Lung microvascular endothelial cell (primary cell): Measurements from ENCODE around the gene GANC. TPM values are rescaled to one million over a fixed set of nuclear protein-coding genes. Genes with fewer than 3 reads are reported as not detected.
A peak's percentile ranks its signal among the peaks of the same experiment; 100 is the strongest.

ENCODE experiments used
- DNase-seq, 2 donors: peaks; one replicate each; pipeline versions ENCODE4 v3.0.0 to v3.0.0-alpha.2; 2010; ENCODE audit warnings: low read depth in 2 of 2
- total RNA-seq: library from RNA; depleted of rRNA; stranded (reverse); fragments of >200 nt; gene quantifications from 2 replicates; pipeline ENCODE4 v1.2.1, GENCODE V29; 2014

Gene GANC
- total RNA-seq, 1 donor from 2014 or later: 7.3 TPM

DNA sequence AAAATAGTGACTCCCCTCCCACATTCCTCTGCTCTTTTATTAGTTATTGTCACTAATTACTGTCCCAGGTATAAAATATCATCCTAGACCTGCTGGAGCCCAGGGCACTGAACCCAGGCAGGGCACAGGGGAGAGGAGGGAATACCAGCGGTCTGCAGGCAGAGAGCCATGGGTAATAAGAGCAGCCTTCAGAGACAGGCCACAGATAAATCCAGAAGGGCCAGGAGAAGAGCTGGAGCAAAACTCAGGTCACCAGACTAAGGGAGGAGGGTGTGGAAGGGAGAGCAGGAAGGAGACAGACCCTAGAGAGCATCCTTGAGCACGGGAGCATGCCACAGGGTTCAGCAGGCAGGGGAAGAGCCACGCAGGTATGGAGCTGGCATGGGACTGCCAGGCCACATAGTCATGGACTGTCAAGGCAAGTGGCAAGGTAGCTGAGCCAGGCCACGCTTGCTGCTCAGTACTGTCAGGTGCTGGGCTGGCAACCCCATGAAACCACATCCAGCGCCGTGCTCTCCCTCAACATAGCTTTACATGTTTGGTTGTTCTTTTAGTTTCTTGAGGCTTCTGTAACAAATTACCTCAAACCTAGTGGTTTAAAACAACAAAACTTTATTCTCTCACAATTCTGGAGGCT lies 70.7 kb downstream of the GANC start:
- DNase-seq: no peak

DNA sequence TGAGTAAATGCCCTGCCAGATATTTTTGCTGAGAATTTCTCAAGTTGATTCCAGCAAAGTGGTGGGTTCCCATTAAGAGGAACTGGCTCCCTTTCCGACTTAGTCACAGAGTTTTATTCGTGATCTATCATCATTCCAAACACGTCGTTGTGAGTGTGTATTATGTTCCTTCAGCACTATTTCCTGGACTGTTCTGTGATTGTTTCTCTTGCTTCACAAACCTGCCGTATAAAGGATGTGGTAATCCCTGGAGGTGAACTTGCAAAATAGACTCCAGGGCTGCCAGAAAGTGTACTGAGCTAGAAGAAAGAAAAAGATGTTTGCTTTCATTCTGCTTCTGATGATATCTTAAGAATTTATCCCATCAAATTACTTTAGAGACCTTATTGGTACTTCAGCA lies 71.8 kb downstream of the GANC start:
- peak; percentile 47 to 76 for DNase-seq

DNA sequence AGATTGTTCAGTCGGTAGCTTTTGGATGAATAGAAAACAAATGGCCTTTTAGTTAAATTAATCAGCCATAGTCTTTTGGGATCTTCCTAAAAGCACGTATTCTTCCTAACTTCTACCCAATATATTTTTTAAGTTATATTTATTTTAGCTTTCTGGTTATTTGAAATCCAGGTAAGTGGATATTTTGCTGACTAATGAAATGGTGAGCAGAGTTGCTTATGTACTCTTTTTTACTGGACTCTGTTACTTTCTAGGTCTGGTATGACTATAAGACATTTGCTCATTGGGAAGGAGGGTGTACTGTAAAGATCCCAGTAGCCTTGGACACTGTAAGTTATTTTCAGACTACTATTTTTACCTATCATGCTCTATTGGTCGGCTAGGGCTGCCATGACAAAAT lies 72.5 kb downstream of the GANC start:
- DNase-seq: no peak

DNA sequence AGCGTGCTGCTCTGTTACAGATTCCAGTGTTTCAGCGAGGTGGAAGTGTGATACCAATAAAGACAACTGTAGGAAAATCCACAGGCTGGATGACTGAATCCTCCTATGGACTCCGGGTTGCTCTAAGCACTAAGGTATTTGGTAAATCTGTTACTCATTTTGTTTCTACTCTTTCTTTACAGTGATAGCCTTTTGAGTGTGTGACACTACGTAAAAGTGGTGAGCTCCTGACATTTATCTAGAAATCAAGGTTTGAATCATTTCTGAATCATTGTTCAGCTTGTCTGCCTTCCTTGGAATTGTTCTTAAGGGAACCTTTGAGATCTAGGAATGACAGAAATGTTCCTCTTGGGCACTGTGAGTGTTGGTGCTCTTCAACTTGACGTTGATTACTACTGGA lies 75.1 kb downstream of the GANC start:
- peak in 1 of 2 donors; percentile 28 for DNase-seq

DNA sequence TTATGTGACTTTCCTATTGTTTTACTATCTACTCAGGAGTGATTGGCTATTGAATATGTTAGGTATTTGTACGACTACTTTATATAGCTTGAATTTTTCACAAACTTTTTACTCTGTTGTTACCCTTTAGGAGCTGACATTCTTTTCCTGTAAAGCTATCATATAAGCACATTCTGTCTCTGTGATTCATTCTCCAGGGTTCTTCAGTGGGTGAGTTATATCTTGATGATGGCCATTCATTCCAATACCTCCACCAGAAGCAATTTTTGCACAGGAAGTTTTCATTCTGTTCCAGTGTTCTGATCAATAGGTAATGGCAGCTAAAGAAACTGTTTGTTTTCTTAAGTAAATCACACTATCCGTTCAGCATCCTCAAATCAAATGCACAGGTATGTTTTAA lies 76.2 kb downstream of the GANC start:
- no peak for DNase-seq

DNA sequence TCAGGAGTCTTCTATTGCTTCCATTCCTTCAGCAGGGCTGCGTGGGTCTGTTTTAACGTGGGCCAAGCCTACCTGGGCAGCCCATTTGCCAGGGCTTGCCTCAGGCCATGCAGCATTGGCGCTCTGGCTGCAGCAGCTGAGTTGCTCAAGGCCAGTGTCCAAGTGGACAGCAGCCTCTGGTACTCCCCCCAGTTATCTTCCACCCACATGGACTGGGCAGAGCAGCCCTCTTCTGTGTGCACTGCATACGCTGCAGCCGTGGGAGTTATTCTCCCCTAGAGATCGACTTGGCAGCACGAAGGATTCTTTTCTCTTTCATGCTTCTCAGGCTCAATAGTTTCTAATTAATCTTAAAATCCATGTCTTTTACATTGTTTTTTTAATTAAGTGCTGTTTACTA lies 79.4 kb downstream of the GANC start:
- no peak for DNase-seq

DNA sequence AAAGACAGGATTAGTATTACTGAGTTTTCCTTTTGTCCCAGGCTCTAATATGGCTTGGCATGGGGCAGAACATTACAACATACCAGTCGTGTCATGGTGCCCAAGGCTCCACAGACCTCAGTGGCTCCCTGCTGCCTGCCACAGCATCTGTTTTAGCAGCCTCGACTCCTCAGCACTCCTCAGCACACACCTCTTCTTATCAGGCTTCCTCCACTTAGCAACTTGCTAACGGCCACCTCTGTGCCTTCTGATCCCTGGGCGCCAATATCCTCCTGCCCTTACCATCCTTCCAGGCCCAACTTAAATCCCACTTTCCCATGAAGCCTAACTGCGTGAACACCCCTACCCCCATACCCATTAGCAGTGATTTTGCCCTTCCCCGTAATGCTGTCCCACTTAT lies 80.1 kb downstream of the GANC start:
- no peak for DNase-seq

DNA sequence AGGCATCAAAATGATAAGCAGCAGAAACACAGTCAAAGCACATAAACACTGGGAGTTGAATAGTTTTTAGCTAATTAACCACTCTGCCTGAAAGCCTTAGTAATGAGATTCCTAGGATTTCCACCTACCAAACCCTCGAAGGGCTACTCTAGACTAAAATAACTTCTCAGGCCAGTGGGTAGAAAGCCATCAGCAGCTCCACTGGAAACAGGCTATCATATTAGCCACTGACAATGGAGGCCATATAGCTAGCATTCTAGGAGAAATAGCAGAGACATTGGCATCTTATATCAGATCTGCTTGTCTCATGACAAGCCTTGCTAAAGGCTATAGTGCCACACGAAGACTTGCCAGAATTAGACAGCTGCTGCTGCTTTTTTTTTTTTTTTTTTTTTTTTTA lies 81.8 kb downstream of the GANC start:
- DNase-seq: no peak

DNA sequence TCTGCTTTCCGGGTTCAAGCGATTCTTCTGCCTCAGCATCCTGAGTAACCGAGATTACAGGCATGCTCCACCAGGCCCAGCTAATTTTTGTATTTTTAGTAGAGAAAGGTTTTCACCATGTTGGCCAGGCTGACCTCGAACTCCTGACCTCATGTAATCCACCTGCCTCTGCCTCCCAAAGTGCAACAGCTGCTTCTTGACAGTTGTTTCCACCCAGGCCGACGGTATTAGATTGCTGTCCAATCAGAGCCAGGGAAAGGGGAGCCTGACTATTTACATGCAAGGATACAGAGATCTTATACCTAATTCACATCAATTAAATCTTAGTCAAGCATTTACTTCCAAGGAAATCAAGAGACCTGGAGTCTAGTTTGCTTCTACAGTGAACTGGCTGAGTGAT lies 82.3 kb downstream of the GANC start:
- DNase-seq: no peak

DNA sequence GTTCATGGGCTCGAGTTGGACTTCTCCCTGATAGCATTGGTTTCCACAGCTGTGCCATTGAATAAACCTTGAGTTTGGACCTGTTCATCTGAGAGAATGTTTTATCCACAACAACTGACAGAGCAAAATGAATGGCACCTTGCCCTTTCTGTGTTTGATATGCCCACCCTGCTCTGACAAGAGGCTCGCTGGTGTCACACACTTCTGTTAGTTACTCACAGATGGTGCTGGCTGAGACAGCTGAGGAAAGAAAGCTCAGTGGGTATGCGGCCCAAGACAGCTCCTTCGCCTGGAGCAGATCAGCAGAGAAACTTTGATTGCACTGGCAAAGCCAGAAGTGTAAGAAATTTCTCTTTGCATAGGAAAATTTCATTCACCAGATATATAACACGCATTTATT lies 83.8 kb downstream of the GANC start:
- no peak for DNase-seq

DNA sequence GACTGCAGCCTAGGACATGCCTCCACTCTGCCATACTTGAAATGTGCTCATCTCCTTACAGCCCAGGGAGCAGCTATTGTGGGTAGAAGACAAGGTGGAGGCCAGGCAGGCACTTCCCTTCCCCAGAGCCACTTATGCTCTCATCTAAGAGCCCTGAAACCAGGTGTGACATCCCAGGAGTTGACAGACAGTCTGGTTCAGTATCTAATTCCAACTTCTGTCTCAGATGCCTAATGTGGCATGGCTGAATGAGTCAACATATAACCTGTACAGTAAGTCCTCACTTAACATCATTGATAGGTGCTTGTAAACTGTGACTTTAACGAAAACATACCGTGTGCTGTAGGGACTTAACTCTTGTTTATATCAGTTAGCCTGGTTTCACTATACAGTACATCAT lies 85.1 kb downstream of the GANC start:
- DNase-seq: no peak

DNA sequence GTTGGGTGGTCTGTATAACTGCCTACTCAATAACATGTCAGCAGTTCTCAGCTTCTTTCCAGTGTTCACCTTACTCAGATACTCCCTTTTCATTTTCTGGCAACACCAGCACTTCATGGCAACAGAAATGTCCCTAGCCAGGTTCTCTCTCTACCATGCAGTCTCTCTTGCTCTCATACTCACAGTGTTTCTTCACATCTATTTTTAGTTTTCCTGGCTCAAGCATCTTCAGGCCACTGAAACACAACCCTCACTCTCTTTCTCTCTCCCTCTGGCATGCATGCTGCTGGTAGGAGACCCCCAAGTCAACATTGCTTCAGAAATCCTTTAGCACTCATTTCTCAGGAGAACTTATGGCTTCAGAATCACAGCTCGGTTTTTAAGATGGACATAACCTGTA lies 86.2 kb downstream of the GANC start, which contains the start of gene CAPN3:
Gene CAPN3 (plus strand): TSS at position 253 of the 400 bp plus-strand sequence. CDS start 305 bp downstream, outside the sequence.
- no peak for DNase-seq

DNA sequence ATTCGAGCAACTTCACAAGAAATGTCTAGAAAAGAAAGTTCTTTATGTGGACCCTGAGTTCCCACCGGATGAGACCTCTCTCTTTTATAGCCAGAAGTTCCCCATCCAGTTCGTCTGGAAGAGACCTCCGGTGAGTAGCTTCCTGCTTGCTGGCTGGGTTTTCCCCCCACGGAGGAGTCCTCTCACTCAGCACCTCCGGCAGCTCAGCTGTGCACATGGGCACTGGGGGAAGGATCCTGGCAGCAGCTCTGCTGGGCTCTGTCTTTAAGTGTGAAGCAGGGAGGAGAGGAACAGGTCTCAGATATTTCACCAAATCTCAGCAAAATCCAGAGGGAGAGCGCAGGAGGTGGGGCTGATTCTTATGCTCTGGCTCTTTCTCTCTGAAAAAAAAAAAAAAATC lies 87.0 kb downstream of the GANC start:
- no peak for DNase-seq

DNA sequence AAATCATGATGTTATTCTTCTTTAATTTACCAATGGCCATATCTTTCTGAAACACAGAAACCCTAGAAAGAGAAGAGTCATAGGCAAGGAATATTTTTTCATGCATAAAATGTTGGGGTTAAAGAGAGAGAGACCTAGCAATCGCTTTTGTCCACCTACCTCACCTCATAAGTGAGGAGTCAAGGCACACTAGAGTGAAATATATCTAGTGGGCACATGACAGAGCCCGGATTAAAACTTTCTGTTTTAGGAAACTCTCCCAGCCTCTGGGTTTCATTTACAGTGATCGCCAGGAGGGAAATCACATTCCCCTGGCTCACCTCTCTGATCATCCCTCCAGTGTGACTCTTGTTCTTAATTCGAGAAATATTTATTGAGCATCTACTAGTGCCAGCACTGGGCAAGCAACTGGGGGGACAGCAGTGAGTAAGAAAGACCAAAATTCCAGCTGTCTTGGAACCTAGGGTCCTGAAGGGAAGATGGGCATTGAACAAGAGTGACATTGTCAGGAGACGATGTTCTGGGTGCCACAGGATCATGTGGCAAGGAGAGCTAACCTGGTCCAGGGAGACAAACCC lies 87.6 kb downstream of the GANC start:
- no peak for DNase-seq

DNA sequence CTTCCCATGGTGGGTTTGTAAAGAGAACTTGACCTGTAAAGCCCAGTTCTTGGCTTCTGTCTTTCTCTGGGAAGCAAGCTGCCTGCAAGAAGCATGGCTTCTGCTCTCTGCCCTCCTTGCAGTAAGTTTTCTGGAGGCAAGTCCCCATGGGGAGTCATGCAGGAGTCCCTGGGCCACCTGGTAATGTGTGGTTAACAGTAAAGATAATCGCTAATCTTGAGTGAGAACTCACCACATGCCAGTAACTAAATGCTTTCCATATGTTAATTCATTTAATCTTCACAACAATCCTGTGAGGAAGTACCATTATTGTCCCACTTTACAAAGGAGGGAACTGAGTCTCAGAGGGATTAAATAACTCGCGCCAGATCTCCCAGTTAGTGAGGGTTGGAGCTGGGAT lies 90.5 kb downstream of the GANC start:
- DNase-seq: no peak

DNA sequence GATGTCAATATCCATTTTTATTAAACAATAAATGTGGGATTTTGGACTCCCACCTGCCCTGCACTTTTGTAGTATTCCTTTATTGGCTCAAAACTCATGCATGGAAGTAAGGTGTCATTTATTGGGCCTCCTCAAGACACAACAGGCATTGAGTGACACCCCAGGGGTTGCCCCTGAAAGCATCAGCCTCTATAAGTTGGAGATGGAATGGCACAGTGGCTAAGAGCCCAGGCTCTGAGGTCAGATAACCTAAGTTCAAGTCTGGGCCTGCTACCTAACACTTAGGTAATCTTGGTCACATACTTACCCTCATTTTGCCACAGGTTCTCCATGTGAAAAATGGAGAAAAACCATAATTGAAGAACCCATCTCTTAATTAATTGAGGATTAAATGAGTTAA lies 90.9 kb downstream of the GANC start:
- no peak for DNase-seq

DNA sequence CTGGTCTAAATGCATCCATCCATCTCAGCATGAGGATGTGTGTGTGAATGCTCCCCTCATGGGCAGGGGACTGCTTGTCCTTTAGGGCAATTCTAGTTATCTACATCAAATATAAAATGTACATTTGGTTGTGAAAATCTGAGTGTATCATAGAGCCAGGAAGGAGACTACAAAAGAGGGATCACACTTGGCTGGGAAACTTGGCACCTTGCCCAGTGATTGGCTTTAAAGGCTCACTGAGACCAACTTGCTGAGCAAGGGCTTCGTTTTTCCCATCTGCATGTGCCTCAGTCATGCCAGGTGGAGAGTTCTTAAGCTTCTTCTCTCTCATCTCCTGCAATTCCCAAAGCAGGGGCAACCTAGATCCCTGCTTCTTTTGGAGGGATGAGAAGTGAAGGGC lies 91.5 kb downstream of the GANC start:
- peak; percentile 55 to 72 for DNase-seq

DNA sequence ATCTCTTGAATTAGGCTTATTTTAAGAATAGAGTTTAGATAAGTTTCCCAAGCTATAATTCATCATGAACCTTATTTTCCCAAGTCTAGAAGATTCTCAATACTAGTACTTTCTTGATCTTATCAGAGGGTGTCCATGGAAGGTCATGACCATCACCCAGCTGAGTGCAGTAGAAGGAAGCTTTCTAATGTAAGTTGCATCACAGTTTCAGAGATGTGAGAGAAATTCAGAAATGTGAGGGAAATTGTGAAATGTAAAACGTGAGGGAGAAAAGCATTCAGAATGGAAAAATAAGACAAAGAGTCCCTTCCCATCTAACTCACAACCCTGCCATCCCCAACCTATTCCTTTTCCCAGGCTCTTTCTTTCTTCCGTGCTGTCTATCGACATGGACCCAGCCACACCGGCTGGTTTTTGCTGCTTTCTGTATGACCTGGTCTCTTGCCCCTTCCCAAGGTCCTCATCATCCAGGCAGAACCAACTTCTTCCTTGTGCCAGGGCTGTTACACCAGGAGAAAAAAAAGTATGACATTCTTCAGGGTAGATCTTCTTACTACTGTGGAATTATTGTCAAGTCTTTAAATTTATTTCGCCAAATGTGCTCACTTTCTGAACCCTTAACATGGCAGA lies 93.0 kb downstream of the GANC start:
- DNase-seq: no peak

DNA sequence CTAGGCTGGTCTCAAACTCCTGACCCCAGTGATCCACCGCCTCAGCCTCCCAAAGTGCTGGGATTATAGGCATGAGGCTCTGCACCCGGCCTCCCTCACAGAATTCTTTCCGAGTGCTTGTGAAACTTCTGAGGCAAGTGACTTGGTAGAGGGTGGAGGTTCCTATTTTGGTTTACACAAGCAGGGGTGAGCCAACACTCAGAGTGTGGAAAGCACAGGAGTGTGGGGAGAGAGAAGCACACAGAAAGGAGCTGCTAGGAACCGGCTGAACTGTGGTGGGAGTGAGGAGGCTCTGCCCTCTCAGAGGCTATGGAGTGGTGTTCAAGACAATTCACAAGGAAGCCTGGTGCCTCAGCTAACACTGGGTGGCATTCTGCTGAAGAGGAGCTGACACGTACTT lies 94.0 kb downstream of the GANC start:
- DNase-seq: no peak

DNA sequence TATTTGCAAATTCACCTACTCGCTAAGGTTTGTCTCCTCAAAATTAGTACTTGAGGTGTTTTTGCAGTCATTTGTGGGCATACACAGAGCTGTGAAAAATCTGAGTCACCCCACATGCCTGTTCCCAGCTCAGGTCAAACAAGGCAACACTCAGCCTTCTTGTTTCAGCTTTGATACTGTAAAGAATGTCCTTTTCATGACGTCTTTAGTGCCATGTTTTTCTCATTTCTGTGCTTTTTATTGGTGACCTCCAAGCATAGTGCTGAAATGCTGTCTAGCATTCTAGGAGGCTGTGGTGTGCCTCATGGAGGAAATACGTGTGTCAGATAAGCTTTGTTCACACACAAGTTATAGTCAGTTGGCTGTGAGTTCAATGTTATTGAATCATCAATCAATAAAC lies 95.1 kb downstream of the GANC start:
- DNase-seq: no peak

DNA sequence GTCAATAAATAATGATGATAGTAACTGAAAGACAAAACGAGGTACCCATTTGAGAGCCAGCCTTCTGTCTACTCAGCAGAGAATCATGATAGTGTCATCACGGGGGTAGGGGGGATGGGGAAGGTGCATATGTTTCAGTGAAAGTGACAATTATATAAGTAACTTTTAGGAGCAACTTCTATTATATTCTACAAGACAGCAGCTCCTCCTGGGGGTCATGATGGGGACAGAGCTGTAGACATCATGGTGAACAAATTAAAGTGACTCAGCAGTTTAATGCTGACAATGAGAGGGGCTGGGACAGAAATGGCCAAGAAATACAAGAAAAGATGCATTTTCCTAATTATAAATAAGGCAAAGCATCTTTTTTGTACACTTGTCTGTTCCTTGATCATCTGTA lies 98.1 kb downstream of the GANC start:
- peak in 1 of 2 donors; percentile 47 for DNase-seq

DNA sequence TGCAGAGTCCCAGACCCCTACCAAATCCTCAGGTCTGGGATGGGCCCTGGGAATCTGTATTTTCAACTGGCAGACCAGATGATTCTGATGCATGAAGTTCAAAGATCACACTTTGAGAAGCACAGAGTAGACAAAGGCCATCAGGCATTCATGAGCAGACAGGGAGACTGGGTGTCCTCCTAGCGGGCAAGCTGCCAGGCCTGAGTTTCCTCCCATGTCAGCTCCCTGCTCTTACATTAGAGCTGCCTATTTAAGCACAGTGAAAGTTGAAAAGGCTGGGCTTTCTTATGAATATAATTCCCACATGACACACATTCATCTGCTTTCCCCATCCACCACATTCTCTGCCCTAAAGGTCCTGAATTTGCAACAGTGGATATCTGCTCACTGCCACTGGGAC lies 100.3 kb downstream of the GANC start:
- peak in 1 of 2 donors; percentile 27 for DNase-seq

DNA sequence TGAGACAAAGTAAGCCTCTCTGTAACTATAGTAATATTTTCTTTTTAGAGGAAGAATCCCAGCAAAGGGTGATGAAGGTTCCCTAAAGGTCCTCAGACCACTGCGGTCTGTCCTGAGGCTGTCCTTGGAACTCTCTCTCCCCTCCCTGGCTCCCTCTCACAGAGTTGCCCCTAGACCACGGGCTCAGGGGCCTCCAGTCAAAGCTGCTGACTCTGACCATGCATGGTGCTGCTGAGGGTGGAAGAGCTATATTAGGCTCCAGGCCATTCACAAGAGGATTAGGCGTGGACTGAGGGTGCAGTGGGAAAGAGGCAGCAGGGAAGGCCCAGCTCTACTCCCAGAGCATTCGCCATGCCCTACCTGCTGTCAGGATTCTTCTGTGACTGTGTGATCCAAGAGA lies 100.9 kb downstream of the GANC start:
- DNase-seq: no peak
